ENCODE results near the gene DCST2.
"Not testable (repeated sequence)": the region's sequence is repeated elsewhere in the genome, so short reads cannot be mapped to it uniquely, and the experiment has no call there.

Gene DCST2

GRCh38 chr1:155000726-155001424 lies 32.7 kb downstream of the DCST2 start:
- H3K36me3 ChIP-seq (ENCODE audit: control insufficient read depth, insufficient read depth, low read length) = no peaks in the 10 kb centered on the region
- peaks cover 23% of the 10 kb centered on the region for H3K4me1 ChIP-seq (ENCODE audit: control insufficient read depth, insufficient read depth, low read length)
- no peaks in the 10 kb centered on the region for H3K27me3 ChIP-seq (ENCODE audit: control insufficient read depth, insufficient read depth, low read length)
- peak overlapping the region; percentile 85 for H3K9ac ChIP-seq (ENCODE audit: low read length)
- peak overlapping the region; percentile 88 for H3K4me3 ChIP-seq (ENCODE audit: low read length)
- peak overlapping the region; percentile 96 for H3K27ac ChIP-seq (ENCODE audit: low read depth, low read length)

GRCh38 chr1:155000411-155000725 lies 33.2 kb downstream of the DCST2 start:
- no peaks in the 10 kb centered on the region for H3K36me3 ChIP-seq (ENCODE audit: control insufficient read depth, insufficient read depth, low read length)
- peak overlapping the region; percentile 96 for H3K27ac ChIP-seq (ENCODE audit: low read depth, low read length)
- H3K9ac ChIP-seq (ENCODE audit: low read length) = peak overlapping the region; percentile 10
- H3K4me3 ChIP-seq (ENCODE audit: low read length) = peak overlapping the region; percentile 88
- peaks cover 18% of the 10 kb centered on the region for H3K4me1 ChIP-seq (ENCODE audit: control insufficient read depth, insufficient read depth, low read length)
- no peaks in the 10 kb centered on the region for H3K27me3 ChIP-seq (ENCODE audit: control insufficient read depth, insufficient read depth, low read length)

GRCh38 chr1:154999571-155000410 lies 33.8 kb downstream of the DCST2 start:
- H3K27me3 ChIP-seq (ENCODE audit: control insufficient read depth, insufficient read depth, low read length) = no peaks in the 10 kb centered on the region
- peaks cover 16% of the 10 kb centered on the region for H3K4me1 ChIP-seq (ENCODE audit: control insufficient read depth, insufficient read depth, low read length)
- peak overlapping the region; percentile 88 for H3K4me3 ChIP-seq (ENCODE audit: low read length)
- H3K9ac ChIP-seq (ENCODE audit: low read length) = peak overlapping the region; percentile 24
- H3K27ac ChIP-seq (ENCODE audit: low read depth, low read length) = peak overlapping the region; percentile 96
- H3K36me3 ChIP-seq (ENCODE audit: control insufficient read depth, insufficient read depth, low read length) = no peaks in the 10 kb centered on the region

- peaks cover 8% of the 10 kb centered on the region for H3K4me1 ChIP-seq (ENCODE audit: control insufficient read depth, insufficient read depth, low read length)
- peak overlapping the region; percentile 66 for H3K4me3 ChIP-seq (ENCODE audit: low read length)
- H3K27ac ChIP-seq (ENCODE audit: low read depth, low read length) = peak overlapping the region; percentile 96
- H3K9ac ChIP-seq (ENCODE audit: low read length) = peak overlapping the region; percentile 65
- H3K27me3 ChIP-seq (ENCODE audit: control insufficient read depth, insufficient read depth, low read length) = no peaks in the 10 kb centered on the region
- H3K36me3 ChIP-seq (ENCODE audit: control insufficient read depth, insufficient read depth, low read length) = no peaks in the 10 kb centered on the region
These were observed 34.6 kb downstream of the DCST2 start for GRCh38 chr1:154998818-154999570.

- Histone ChIP-seq H3K27me3 (ENCODE audit: control insufficient read depth, insufficient read depth, low read length) (no peaks in the 10 kb centered on the region), H3K27ac (ENCODE audit: low read depth, low read length) (peak overlapping the region; percentile 96), H3K4me1 (ENCODE audit: control insufficient read depth, insufficient read depth, low read length) (peaks cover 8% of the 10 kb centered on the region), H3K36me3 (ENCODE audit: control insufficient read depth, insufficient read depth, low read length) (no peaks in the 10 kb centered on the region), H3K9ac (ENCODE audit: low read length) (no peak overlapping the region), H3K4me3 (ENCODE audit: low read length) (no peak overlapping the region)
These were observed 35.3 kb downstream of the DCST2 start for GRCh38 chr1:154998201-154998780.

- Histone ChIP-seq H3K4me3 (ENCODE audit: low read length) (no peak overlapping the region), H3K27me3 (ENCODE audit: control insufficient read depth, insufficient read depth, low read length) (no peaks in the 10 kb centered on the region), H3K9ac (ENCODE audit: low read length) (peak overlapping the region; percentile 16), H3K27ac (ENCODE audit: low read depth, low read length) (no peak overlapping the region), H3K36me3 (ENCODE audit: control insufficient read depth, insufficient read depth, low read length) (no peaks in the 10 kb centered on the region), H3K4me1 (ENCODE audit: control insufficient read depth, insufficient read depth, low read length) (peaks cover 8% of the 10 kb centered on the region)
These were observed 36.4 kb downstream of the DCST2 start for GRCh38 chr1:154996966-154997701.

GRCh38 chr1:154995301-154995983 lies 38.1 kb downstream of the DCST2 start:
- not testable (repeated sequence) for H3K27me3 ChIP-seq (ENCODE audit: control insufficient read depth, insufficient read depth, low read length); H3K4me1 ChIP-seq (ENCODE audit: control insufficient read depth, insufficient read depth, low read length); H3K9ac ChIP-seq (ENCODE audit: low read length); H3K4me3 ChIP-seq (ENCODE audit: low read length); H3K36me3 ChIP-seq (ENCODE audit: control insufficient read depth, insufficient read depth, low read length); H3K27ac ChIP-seq (ENCODE audit: low read depth, low read length)

- H3K27ac ChIP-seq (ENCODE audit: low read depth, low read length) = no peak overlapping the region
- no peak overlapping the region for H3K4me3 ChIP-seq (ENCODE audit: low read length)
- H3K36me3 ChIP-seq (ENCODE audit: control insufficient read depth, insufficient read depth, low read length) = peaks cover 4% of the 10 kb centered on the region
- H3K27me3 ChIP-seq (ENCODE audit: control insufficient read depth, insufficient read depth, low read length) = no peaks in the 10 kb centered on the region
- no peak overlapping the region for H3K9ac ChIP-seq (ENCODE audit: low read length)
- peaks cover 5% of the 10 kb centered on the region for H3K4me1 ChIP-seq (ENCODE audit: control insufficient read depth, insufficient read depth, low read length)
These were observed 39.0 kb downstream of the DCST2 start for GRCh38 chr1:154994591-154994990.

GRCh38 chr1:154994269-154994587 lies 39.4 kb downstream of the DCST2 start:
- peaks cover 4% of the 10 kb centered on the region for H3K36me3 ChIP-seq (ENCODE audit: control insufficient read depth, insufficient read depth, low read length)
- H3K27ac ChIP-seq (ENCODE audit: low read depth, low read length) = no peak overlapping the region
- peaks cover 4% of the 10 kb centered on the region for H3K4me1 ChIP-seq (ENCODE audit: control insufficient read depth, insufficient read depth, low read length)
- no peak overlapping the region for H3K4me3 ChIP-seq (ENCODE audit: low read length)
- no peaks in the 10 kb centered on the region for H3K27me3 ChIP-seq (ENCODE audit: control insufficient read depth, insufficient read depth, low read length)
- no peak overlapping the region for H3K9ac ChIP-seq (ENCODE audit: low read length)

- peaks cover 4% of the 10 kb centered on the region for H3K36me3 ChIP-seq (ENCODE audit: control insufficient read depth, insufficient read depth, low read length)
- no peak within 1 kb of the TSS for H3K9ac ChIP-seq (ENCODE audit: low read length)
- H3K4me3 ChIP-seq (ENCODE audit: low read length) = no peak within 1 kb of the TSS
- H3K27ac ChIP-seq (ENCODE audit: low read depth, low read length) = no peak within 1 kb of the TSS
- H3K27me3 ChIP-seq (ENCODE audit: control insufficient read depth, insufficient read depth, low read length) = no peaks in the 10 kb centered on the region
- H3K4me1 ChIP-seq (ENCODE audit: control insufficient read depth, insufficient read depth, low read length) = no peaks in the 10 kb centered on the region
These were observed 39.9 kb downstream of the DCST2 start, which contains the start of gene LENEP for GRCh38 chr1:154993572-154994268. TSS of gene LENEP (plus strand) at chr1:154993586. CDS start at chr1:154993608, 22 bp downstream.
